ENCODE measurements around the gene CEP112.

The CEP112 gene

GRCh38 chr17:66008680-66009079 lies 183.3 kb downstream of the CEP112 start:
- Histone ChIP-seq H3K4me1 (ENCODE audit: control insufficient read depth in 1 of 2, insufficient read depth in 2 of 2, low read length in 2 of 2) (no peaks in the 10 kb centered on the region), H4K8ac (ENCODE audit: low read depth, low read length) (no peak overlapping the region), H4K91ac (ENCODE audit: low read depth, low read length) (no peak overlapping the region), H3K27me3 (ENCODE audit: insufficient read depth, low read length) (no peaks in the 10 kb centered on the region), H3K9ac (ENCODE audit: low read length) (no peak overlapping the region), H2BK5ac (ENCODE audit: low read depth, low read length, poor library complexity) (no peak overlapping the region), H3K18ac (ENCODE audit: low read length) (no peak overlapping the region), H3K36me3 (ENCODE audit: control insufficient read depth in 1 of 2, insufficient read depth in 2 of 2, low read length in 2 of 2) (no peaks in the 10 kb centered on the region), H3K4ac (ENCODE audit: low read depth, low read length) (no peak overlapping the region), H4K12ac (ENCODE audit: low read depth, low read length) (no peak overlapping the region), H2AFZ (ENCODE audit: insufficient read depth, low read length, poor library complexity) (no peak overlapping the region), H3K27ac (ENCODE audit: low read depth, low read length) (no peak overlapping the region), H3K23ac (ENCODE audit: low read length) (no peak overlapping the region), H2BK12ac (ENCODE audit: low read length) (no peak overlapping the region), H3K4me3 (ENCODE audit: low read depth, low read length) (no peak overlapping the region), H3K4me2 (ENCODE audit: low read length) (no peak overlapping the region), H3K79me2 (ENCODE audit: control insufficient read depth, insufficient read depth, low read length, poor library complexity) (no peaks in the 10 kb centered on the region), H3K14ac (ENCODE audit: low read length) (no peak overlapping the region), H3K9me3 (ENCODE audit: insufficient read depth, low read depth, low read length) (peaks cover 3% of the 10 kb centered on the region), H2BK120ac (ENCODE audit: insufficient read depth, low read length, poor library complexity) (no peak overlapping the region), H2AK5ac (ENCODE audit: low read length) (no peak overlapping the region), H3K79me1 (ENCODE audit: low read length) (no peaks in the 10 kb centered on the region)
- WGBS (ENCODE audit: extremely low coverage, insufficient coverage, insufficient read length) = no CpG with 5 or more reads among the region's 1 CpG
- no peak for DNase-seq

- Histone ChIP-seq H3K4me2 (ENCODE audit: low read length) (no peak overlapping the region), H3K79me1 (ENCODE audit: low read length) (no peaks in the 10 kb centered on the region), H2BK120ac (ENCODE audit: insufficient read depth, low read length, poor library complexity) (no peak overlapping the region), H2AFZ (ENCODE audit: insufficient read depth, low read length, poor library complexity) (no peak overlapping the region), H3K9me3 (ENCODE audit: insufficient read depth, low read depth, low read length) (no peaks in the 10 kb centered on the region), H3K4me3 (ENCODE audit: low read depth, low read length) (no peak overlapping the region), H2BK5ac (ENCODE audit: low read depth, low read length, poor library complexity) (no peak overlapping the region), H3K36me3 (ENCODE audit: control insufficient read depth in 1 of 2, insufficient read depth in 2 of 2, low read length in 2 of 2) (no peaks in the 10 kb centered on the region), H3K14ac (ENCODE audit: low read length) (no peak overlapping the region), H3K4ac (ENCODE audit: low read depth, low read length) (no peak overlapping the region), H3K4me1 (ENCODE audit: control insufficient read depth in 1 of 2, insufficient read depth in 2 of 2, low read length in 2 of 2) (no peaks in the 10 kb centered on the region), H4K91ac (ENCODE audit: low read depth, low read length) (no peak overlapping the region), H4K8ac (ENCODE audit: low read depth, low read length) (no peak overlapping the region), H3K79me2 (ENCODE audit: control insufficient read depth, insufficient read depth, low read length, poor library complexity) (no peaks in the 10 kb centered on the region), H4K12ac (ENCODE audit: low read depth, low read length) (no peak overlapping the region), H3K27ac (ENCODE audit: low read depth, low read length) (no peak overlapping the region), H2AK5ac (ENCODE audit: low read length) (no peak overlapping the region), H3K27me3 (ENCODE audit: insufficient read depth, low read length) (no peaks in the 10 kb centered on the region), H3K23ac (ENCODE audit: low read length) (no peak overlapping the region), H2BK12ac (ENCODE audit: low read length) (no peak overlapping the region), H3K18ac (ENCODE audit: low read length) (no peak overlapping the region), H3K9ac (ENCODE audit: low read length) (no peak overlapping the region)
- DNase-seq = no peak
- WGBS (ENCODE audit: extremely low coverage, insufficient coverage, insufficient read length) = no CpG with 5 or more reads among the region's 4 CpGs
Measured at GRCh38 chr17:66006654-66007053, 185.3 kb downstream of the CEP112 start.

DNA sequence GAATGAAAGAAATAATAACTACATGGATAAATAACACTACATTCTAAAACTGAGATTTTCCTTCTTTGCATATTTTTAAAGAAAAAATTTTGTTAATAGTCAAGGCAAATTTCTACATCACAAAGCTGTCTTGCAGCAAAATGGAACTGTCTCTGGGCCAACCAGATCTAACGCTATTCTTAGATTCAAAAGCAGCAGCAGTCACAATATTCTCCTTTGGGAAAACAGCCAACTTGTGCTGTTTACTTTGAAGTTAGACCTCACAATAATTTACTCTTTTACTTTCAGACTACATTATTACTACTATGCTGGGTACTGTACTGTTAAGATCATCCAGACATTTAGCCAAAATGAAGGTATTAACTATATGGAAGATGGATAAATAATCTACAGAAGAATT lies 189.1 kb downstream of the CEP112 start:
- no peak overlapping the region for H2AFZ ChIP-seq (ENCODE audit: insufficient read depth, low read length, poor library complexity)
- no peak overlapping the region for H3K27ac ChIP-seq (ENCODE audit: low read depth, low read length)
- H3K14ac ChIP-seq (ENCODE audit: low read length) = no peak overlapping the region
- no peaks in the 10 kb centered on the region for H3K9me3 ChIP-seq (ENCODE audit: insufficient read depth, low read depth, low read length)
- no peak overlapping the region for H4K8ac ChIP-seq (ENCODE audit: low read depth, low read length)
- H4K91ac ChIP-seq (ENCODE audit: low read depth, low read length) = no peak overlapping the region
- no CpG with 5 or more reads among the region's 1 CpG for WGBS (ENCODE audit: extremely low coverage, insufficient coverage, insufficient read length)
- H3K27me3 ChIP-seq (ENCODE audit: insufficient read depth, low read length) = no peaks in the 10 kb centered on the region
- no peak overlapping the region for H3K18ac ChIP-seq (ENCODE audit: low read length)
- no peak overlapping the region for H2BK5ac ChIP-seq (ENCODE audit: low read depth, low read length, poor library complexity)
- no peaks in the 10 kb centered on the region for H3K79me1 ChIP-seq (ENCODE audit: low read length)
- no peaks in the 10 kb centered on the region for H3K4me1 ChIP-seq (ENCODE audit: control insufficient read depth in 1 of 2, insufficient read depth in 2 of 2, low read length in 2 of 2)
- H2BK120ac ChIP-seq (ENCODE audit: insufficient read depth, low read length, poor library complexity) = no peak overlapping the region
- H2BK12ac ChIP-seq (ENCODE audit: low read length) = no peak overlapping the region
- no peak overlapping the region for H4K12ac ChIP-seq (ENCODE audit: low read depth, low read length)
- no peak overlapping the region for H3K23ac ChIP-seq (ENCODE audit: low read length)
- no peak overlapping the region for H3K4ac ChIP-seq (ENCODE audit: low read depth, low read length)
- no peak overlapping the region for H2AK5ac ChIP-seq (ENCODE audit: low read length)
- H3K9ac ChIP-seq (ENCODE audit: low read length) = no peak overlapping the region
- H3K36me3 ChIP-seq (ENCODE audit: control insufficient read depth in 1 of 2, insufficient read depth in 2 of 2, low read length in 2 of 2) = no peaks in the 10 kb centered on the region
- no peak overlapping the region for H3K4me2 ChIP-seq (ENCODE audit: low read length)
- H3K4me3 ChIP-seq (ENCODE audit: low read depth, low read length) = no peak overlapping the region
- H3K79me2 ChIP-seq (ENCODE audit: control insufficient read depth, insufficient read depth, low read length, poor library complexity) = no peaks in the 10 kb centered on the region
- no peak for DNase-seq

DNA sequence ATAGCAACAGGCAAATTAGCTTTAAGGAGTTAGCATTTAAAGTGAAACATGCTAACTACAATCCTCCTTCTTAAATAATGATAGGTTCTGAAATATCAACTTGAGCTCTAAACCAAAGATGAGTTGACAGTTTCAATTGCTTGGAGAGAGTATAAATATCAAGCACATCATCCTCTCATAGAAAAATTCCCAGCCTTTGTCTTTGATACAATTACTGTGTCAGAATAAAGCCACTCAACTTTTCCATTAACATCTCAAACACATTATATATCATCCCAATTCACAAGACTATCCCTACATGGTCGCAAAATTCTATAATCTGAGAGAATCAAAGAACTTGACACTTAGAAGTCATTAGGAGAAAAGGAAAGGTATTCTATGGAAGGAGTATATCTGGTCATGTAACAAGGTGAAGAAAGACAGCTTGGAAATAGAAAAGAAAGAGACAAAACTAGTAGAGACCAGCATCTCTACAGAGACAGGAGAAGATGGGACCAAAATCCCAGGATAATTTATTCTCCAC lies 189.8 kb downstream of the CEP112 start:
- WGBS (ENCODE audit: extremely low coverage, insufficient coverage, insufficient read length) = 100% methylated on average over 1 of the region's 1 CpG
- Histone ChIP-seq H4K12ac (ENCODE audit: low read depth, low read length) (no peak overlapping the region), H3K4me2 (ENCODE audit: low read length) (no peak overlapping the region)

More for the DNA sequence above, 189.8 kb downstream of the CEP112 start:
- H2AK5ac ChIP-seq (ENCODE audit: low read length) = no peak overlapping the region
- H2BK120ac ChIP-seq (ENCODE audit: insufficient read depth, low read length, poor library complexity) = no peak overlapping the region
- no peak overlapping the region for H3K4me3 ChIP-seq (ENCODE audit: low read depth, low read length)
- H4K8ac ChIP-seq (ENCODE audit: low read depth, low read length) = no peak overlapping the region
- H3K4ac ChIP-seq (ENCODE audit: low read depth, low read length) = no peak overlapping the region
- no peak overlapping the region for H3K14ac ChIP-seq (ENCODE audit: low read length)
- DNase-seq = no peak
- H3K79me2 ChIP-seq (ENCODE audit: control insufficient read depth, insufficient read depth, low read length, poor library complexity) = no peaks in the 10 kb centered on the region
- H3K18ac ChIP-seq (ENCODE audit: low read length) = no peak overlapping the region
- no peak overlapping the region for H3K27ac ChIP-seq (ENCODE audit: low read depth, low read length)
- H3K23ac ChIP-seq (ENCODE audit: low read length) = no peak overlapping the region
- no peaks in the 10 kb centered on the region for H3K27me3 ChIP-seq (ENCODE audit: insufficient read depth, low read length)
- no peak overlapping the region for H2BK5ac ChIP-seq (ENCODE audit: low read depth, low read length, poor library complexity)
- no peak overlapping the region for H3K9ac ChIP-seq (ENCODE audit: low read length)
- no peaks in the 10 kb centered on the region for H3K36me3 ChIP-seq (ENCODE audit: control insufficient read depth in 1 of 2, insufficient read depth in 2 of 2, low read length in 2 of 2)
- no peaks in the 10 kb centered on the region for H3K4me1 ChIP-seq (ENCODE audit: control insufficient read depth in 1 of 2, insufficient read depth in 2 of 2, low read length in 2 of 2)
- no peak overlapping the region for H2BK12ac ChIP-seq (ENCODE audit: low read length)
- H4K91ac ChIP-seq (ENCODE audit: low read depth, low read length) = no peak overlapping the region
- no peaks in the 10 kb centered on the region for H3K9me3 ChIP-seq (ENCODE audit: insufficient read depth, low read depth, low read length)
- H3K79me1 ChIP-seq (ENCODE audit: low read length) = no peaks in the 10 kb centered on the region
- H2AFZ ChIP-seq (ENCODE audit: insufficient read depth, low read length, poor library complexity) = no peak overlapping the region
